ENCODE results near the gene AKNA.

Gene AKNA

GRCh38 chr9:114433086-114433485 lies 45.3 kb upstream of the AKNA start:
- no peak overlapping the region for H3K4me3 ChIP-seq (ENCODE audit: severe bottlenecking)
- no peak for TF ChIP-seq CTCF (IDR thresholded peaks at IDR 0.05; ENCODE audit: poor library complexity, severe bottlenecking)
- H3K36me3 ChIP-seq (ENCODE audit: low read depth), result no peaks in the 10 kb centered on the region
- H3K27ac ChIP-seq (ENCODE audit: poor library complexity, severe bottlenecking), result no peak overlapping the region
- H3K4me1 ChIP-seq (ENCODE audit: insufficient read depth, poor library complexity, severe bottlenecking), result no peaks in the 10 kb centered on the region
- H3K27me3 ChIP-seq (ENCODE audit: insufficient read depth, poor library complexity, severe bottlenecking), result no peaks in the 10 kb centered on the region
- DNase-seq (ENCODE audit: low spot score) (no peak), ATAC-seq (ENCODE audit: low read depth) (no peak)
- no peaks in the 10 kb centered on the region for H3K9me3 ChIP-seq (ENCODE audit: severe bottlenecking)

DNA sequence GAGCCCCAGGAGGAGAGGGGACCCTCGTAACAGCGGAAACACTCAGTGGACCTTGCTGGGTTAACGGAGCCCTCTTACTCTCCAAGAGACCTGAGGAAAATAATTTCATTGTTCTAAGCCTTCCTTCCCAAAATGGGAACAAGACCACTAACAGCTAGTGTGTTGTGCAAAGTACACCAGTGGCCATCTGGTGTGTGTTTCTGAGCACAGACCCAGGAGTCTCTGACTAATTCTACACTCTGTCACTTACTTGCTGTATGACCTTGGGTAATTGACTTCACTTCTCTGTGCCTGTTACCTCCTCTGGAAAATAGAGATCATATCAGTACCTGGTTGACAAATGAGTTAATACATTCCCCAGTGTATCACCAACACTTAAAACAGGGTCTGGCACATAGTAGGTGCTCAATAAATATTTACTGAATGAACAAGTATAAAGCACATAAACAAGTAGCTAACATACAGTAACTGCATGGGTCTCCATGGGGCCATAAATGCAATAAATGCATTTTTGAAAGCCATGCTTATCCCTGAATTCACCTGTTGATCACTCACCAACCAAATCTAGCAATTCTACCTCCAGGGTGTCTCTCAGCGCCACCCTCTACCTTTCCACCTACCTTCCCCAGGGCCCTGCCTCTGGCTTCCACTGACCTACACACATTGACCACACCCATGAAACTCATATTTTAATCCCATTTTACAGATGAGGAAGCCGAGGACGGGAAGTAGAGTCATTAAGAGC lies 44.7 kb upstream of the AKNA start:
- ATAC-seq (ENCODE audit: low read depth) (no peak), DNase-seq (ENCODE audit: low spot score) (no peak)
- Histone ChIP-seq H3K4me1 (ENCODE audit: insufficient read depth, poor library complexity, severe bottlenecking) (no peaks in the 10 kb centered on the region), H3K27ac (ENCODE audit: poor library complexity, severe bottlenecking) (no peak overlapping the region), H3K36me3 (ENCODE audit: low read depth) (no peaks in the 10 kb centered on the region), H3K9me3 (ENCODE audit: severe bottlenecking) (no peaks in the 10 kb centered on the region), H3K4me3 (ENCODE audit: severe bottlenecking) (no peak overlapping the region), H3K27me3 (ENCODE audit: insufficient read depth, poor library complexity, severe bottlenecking) (no peaks in the 10 kb centered on the region)
- no peak for TF ChIP-seq CTCF (IDR thresholded peaks at IDR 0.05; ENCODE audit: poor library complexity, severe bottlenecking)

DNA sequence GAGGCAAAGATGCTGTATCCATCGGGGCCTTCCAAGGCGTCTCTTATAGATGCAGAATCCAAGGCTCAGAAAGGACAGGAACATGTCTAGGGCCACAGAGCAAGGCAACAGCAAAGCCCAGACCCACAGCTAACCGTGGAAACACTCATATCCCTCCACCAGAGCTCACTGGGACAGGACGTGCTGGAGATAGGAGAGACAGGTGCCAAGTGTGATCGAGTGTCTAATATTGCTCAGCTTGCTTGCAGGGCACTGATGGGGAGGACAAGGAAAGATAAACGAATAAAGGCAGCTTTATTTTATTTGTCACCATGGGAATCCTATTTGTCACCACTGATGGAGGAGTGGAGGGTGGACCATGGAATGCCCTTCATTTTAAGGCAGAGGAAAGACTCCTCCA lies 44.0 kb upstream of the AKNA start:
- ATAC-seq (ENCODE audit: low read depth) (no peak), DNase-seq (ENCODE audit: low spot score) (no peak)
- H3K27me3 ChIP-seq (ENCODE audit: insufficient read depth, poor library complexity, severe bottlenecking), result no peaks in the 10 kb centered on the region
- H3K9me3 ChIP-seq (ENCODE audit: severe bottlenecking), result no peaks in the 10 kb centered on the region
- H3K27ac ChIP-seq (ENCODE audit: poor library complexity, severe bottlenecking), result no peak overlapping the region
- H3K36me3 ChIP-seq (ENCODE audit: low read depth), result no peaks in the 10 kb centered on the region
- no peak for TF ChIP-seq CTCF (IDR thresholded peaks at IDR 0.05; ENCODE audit: poor library complexity, severe bottlenecking)
- H3K4me3 ChIP-seq (ENCODE audit: severe bottlenecking), result no peak overlapping the region
- H3K4me1 ChIP-seq (ENCODE audit: insufficient read depth, poor library complexity, severe bottlenecking), result no peaks in the 10 kb centered on the region

DNA sequence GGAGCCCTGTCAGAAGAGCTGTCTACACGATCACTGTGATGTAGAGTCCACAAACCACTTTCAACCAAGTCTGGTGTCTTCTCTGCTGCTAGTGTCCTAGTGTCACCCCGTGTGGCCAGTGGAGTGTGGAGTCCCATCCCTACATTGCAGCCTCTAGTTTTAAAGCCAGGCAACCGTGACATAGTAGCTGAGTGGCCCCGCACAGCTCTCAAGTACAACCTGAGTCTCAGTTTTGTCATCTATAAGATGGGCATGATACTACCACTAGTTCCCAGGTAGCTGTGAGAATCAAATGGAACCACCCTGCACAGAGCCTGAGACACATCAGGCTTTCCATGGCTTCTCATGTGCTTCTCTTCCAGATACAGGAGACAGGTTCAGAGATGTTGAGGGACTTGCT lies 43.2 kb upstream of the AKNA start:
- no peaks in the 10 kb centered on the region for H3K27me3 ChIP-seq (ENCODE audit: insufficient read depth, poor library complexity, severe bottlenecking)

More for the DNA sequence above, 43.2 kb upstream of the AKNA start:
- Histone ChIP-seq H3K4me1 (ENCODE audit: insufficient read depth, poor library complexity, severe bottlenecking) (no peaks in the 10 kb centered on the region), H3K27ac (ENCODE audit: poor library complexity, severe bottlenecking) (no peak overlapping the region), H3K4me3 (ENCODE audit: severe bottlenecking) (no peak overlapping the region), H3K9me3 (ENCODE audit: severe bottlenecking) (no peaks in the 10 kb centered on the region), H3K36me3 (ENCODE audit: low read depth) (no peaks in the 10 kb centered on the region)
- ATAC-seq (ENCODE audit: low read depth) (no peak), DNase-seq (ENCODE audit: low spot score) (no peak)
- TF ChIP-seq CTCF (IDR thresholded peaks at IDR 0.05; ENCODE audit: poor library complexity, severe bottlenecking), result no peak
